ENCODE measurements around the gene KRT84. TPM values are rescaled to one million over a fixed set of nuclear protein-coding genes. Genes with fewer than 3 reads are reported as not detected.

KRT84 gene
- total RNA-seq, 1 experiment from 2014 or later, result not detected

GRCh38 chr12:52343550-52343949 lies 41.9 kb downstream of the KRT84 start:
- ATAC-seq (no peak), DNase-seq (ENCODE audit: low spot score) (no peak)
- ChIA-PET CTCF (interaction anchor here (0.8 to 2.3 kb wide), 9 partner anchors 16 to 536 kb away, joined by 3 to 10 read pairs (median 4); no protein-coding TSS in a partner anchor), POLR2A (no interaction called here)
- Mint-ChIP-seq H3K9me3 (peaks cover 13% of the 10 kb centered on the region), H3K4me1 (no peaks in the 10 kb centered on the region), H3K4me3 (no peak overlapping the region), H3K36me3 (peaks cover 3% of the 10 kb centered on the region; the same call in 1 of the 2 replicates), H3K27ac (no peak overlapping the region), H3K27me3 (ENCODE audit: low read depth) (no peaks in the 10 kb centered on the region)
- TF ChIP-seq SMAD3 (CRISPR knock-in tag; IDR thresholded peaks at IDR 0.05; ENCODE audit: borderline replicate concordance) (no peak), ELF4 (CRISPR knock-in tag; IDR thresholded peaks at IDR 0.05; ENCODE audit: low read depth) (no peak), JUN (CRISPR knock-in tag; IDR thresholded peaks at IDR 0.05) (no peak), GTF2I (CRISPR knock-in tag; conservative IDR thresholded peaks at IDR 0.05) (no peak), FOXP1 (CRISPR knock-in tag; IDR thresholded peaks at IDR 0.05; ENCODE audit: borderline replicate concordance) (no peak), SMAD4 (CRISPR knock-in tag; IDR thresholded peaks at IDR 0.05) (no peak), ZNF263 (CRISPR knock-in tag; IDR thresholded peaks at IDR 0.05; ENCODE audit: low read depth) (no peak), SOX15 (CRISPR knock-in tag; IDR thresholded peaks at IDR 0.05) (no peak), ARID4B (CRISPR knock-in tag; IDR thresholded peaks at IDR 0.05; ENCODE audit: borderline replicate concordance) (no peak)
- TF ChIP-seq, protein P1, sequence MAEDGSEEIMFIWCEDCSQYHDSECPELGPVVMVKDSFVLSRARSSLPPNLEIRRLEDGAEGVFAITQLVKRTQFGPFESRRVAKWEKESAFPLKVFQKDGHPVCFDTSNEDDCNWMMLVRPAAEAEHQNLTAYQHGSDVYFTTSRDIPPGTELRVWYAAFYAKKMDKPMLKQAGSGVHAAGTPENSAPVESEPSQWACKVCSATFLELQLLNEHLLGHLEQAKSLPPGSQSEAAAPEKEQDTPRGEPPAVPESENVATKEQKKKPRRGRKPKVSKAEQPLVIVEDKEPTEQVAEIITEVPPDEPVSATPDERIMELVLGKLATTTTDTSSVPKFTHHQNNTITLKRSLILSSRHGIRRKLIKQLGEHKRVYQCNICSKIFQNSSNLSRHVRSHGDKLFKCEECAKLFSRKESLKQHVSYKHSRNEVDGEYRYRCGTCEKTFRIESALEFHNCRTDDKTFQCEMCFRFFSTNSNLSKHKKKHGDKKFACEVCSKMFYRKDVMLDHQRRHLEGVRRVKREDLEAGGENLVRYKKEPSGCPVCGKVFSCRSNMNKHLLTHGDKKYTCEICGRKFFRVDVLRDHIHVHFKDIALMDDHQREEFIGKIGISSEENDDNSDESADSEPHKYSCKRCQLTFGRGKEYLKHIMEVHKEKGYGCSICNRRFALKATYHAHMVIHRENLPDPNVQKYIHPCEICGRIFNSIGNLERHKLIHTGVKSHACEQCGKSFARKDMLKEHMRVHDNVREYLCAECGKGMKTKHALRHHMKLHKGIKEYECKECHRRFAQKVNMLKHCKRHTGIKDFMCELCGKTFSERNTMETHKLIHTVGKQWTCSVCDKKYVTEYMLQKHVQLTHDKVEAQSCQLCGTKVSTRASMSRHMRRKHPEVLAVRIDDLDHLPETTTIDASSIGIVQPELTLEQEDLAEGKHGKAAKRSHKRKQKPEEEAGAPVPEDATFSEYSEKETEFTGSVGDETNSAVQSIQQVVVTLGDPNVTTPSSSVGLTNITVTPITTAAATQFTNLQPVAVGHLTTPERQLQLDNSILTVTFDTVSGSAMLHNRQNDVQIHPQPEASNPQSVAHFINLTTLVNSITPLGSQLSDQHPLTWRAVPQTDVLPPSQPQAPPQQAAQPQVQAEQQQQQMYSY (CRISPR knock-in tag; IDR thresholded peaks at IDR 0.05), result no peak
- TF ChIP-seq, protein P2, sequence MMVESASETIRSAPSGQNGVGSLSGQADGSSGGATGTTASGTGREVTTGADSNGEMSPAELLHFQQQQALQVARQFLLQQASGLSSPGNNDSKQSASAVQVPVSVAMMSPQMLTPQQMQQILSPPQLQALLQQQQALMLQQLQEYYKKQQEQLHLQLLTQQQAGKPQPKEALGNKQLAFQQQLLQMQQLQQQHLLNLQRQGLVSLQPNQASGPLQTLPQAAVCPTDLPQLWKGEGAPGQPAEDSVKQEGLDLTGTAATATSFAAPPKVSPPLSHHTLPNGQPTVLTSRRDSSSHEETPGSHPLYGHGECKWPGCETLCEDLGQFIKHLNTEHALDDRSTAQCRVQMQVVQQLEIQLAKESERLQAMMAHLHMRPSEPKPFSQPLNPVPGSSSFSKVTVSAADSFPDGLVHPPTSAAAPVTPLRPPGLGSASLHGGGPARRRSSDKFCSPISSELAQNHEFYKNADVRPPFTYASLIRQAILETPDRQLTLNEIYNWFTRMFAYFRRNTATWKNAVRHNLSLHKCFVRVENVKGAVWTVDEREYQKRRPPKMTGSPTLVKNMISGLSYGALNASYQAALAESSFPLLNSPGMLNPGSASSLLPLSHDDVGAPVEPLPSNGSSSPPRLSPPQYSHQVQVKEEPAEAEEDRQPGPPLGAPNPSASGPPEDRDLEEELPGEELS (CRISPR knock-in tag; IDR thresholded peaks at IDR 0.05), result no peak

DNA sequence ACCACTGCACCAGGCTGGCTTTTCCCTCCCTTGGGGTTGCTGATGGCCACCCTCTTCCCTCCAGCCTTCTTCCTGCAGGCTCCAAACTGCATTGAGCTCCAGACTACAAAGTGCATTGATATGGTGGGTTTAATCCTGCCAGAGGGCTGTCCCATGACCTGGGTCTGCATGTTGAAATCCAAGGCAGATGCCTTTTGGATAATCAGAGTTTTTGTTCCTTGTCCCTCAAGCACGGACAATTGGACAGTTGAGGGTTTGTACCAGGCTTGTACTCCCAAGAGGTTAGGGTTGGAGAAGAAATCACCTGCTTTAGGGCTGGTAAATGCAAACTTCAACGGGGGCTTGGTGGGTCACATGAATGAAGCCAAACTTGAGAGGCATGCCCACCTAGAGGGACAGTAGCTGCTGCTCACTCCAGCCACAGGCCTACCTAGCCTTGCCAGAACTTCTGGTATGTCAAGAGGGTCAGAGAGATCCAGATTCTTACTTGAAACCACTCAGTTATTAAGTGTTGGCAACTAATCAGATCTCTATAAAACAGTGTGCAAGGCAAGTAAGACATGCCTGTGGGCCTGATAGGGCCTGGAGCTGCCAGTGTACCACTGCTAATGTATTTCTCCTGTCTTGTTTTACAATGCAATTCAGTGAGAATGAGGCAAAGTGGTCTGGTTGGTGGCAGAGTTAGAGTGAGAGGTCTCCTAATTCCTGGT lies 42.5 kb downstream of the KRT84 start:
- no peak for DNase-seq (ENCODE audit: low spot score)
- Mint-ChIP-seq H3K36me3 (peaks cover 3% of the 10 kb centered on the region; the same call in 1 of the 2 replicates), H3K4me1 (no peaks in the 10 kb centered on the region), H3K27ac (no peak overlapping the region), H3K27me3 (ENCODE audit: low read depth) (no peaks in the 10 kb centered on the region), H3K4me3 (no peak overlapping the region), H3K9me3 (peaks cover 13% of the 10 kb centered on the region)
- POLR2A ChIA-PET, result no interaction called here
- CTCF ChIA-PET, result interaction anchor here (1.5 to 2.7 kb wide), 4 partner anchors 15 to 64 kb away, joined by 4 to 9 read pairs (median 6); no protein-coding TSS in a partner anchor
- no peak for ATAC-seq
- TF ChIP-seq ZNF263 (CRISPR knock-in tag; IDR thresholded peaks at IDR 0.05; ENCODE audit: low read depth) (no peak), NR1H2 (CRISPR knock-in tag; IDR thresholded peaks at IDR 0.05) (no peak), TCF7 (CRISPR knock-in tag; IDR thresholded peaks at IDR 0.05; ENCODE audit: low read depth) (no peak), CDX4 (CRISPR knock-in tag; IDR thresholded peaks at IDR 0.05; ENCODE audit: borderline replicate concordance) (no peak), ARID4B (CRISPR knock-in tag; IDR thresholded peaks at IDR 0.05; ENCODE audit: borderline replicate concordance) (no peak), RORB (CRISPR knock-in tag; IDR thresholded peaks at IDR 0.05) (no peak), HMGXB4 (CRISPR knock-in tag; IDR thresholded peaks at IDR 0.05) (no peak)

All from WTC11 (cell line).